GM20431 (cell line): ENCODE results near the gene GNG4.

Experiments
- in situ Hi-C: fragments of 300-500 bp; cut with MseI, MboI; formaldehyde crosslinking; loops from one replicate; pipeline ENCODE4 v1.15.0; 2020; ENCODE audit warnings: low sequenced_read_pairs; ENCODE audit not compliant: unreplicated experiment

The GNG4 gene

DNA sequence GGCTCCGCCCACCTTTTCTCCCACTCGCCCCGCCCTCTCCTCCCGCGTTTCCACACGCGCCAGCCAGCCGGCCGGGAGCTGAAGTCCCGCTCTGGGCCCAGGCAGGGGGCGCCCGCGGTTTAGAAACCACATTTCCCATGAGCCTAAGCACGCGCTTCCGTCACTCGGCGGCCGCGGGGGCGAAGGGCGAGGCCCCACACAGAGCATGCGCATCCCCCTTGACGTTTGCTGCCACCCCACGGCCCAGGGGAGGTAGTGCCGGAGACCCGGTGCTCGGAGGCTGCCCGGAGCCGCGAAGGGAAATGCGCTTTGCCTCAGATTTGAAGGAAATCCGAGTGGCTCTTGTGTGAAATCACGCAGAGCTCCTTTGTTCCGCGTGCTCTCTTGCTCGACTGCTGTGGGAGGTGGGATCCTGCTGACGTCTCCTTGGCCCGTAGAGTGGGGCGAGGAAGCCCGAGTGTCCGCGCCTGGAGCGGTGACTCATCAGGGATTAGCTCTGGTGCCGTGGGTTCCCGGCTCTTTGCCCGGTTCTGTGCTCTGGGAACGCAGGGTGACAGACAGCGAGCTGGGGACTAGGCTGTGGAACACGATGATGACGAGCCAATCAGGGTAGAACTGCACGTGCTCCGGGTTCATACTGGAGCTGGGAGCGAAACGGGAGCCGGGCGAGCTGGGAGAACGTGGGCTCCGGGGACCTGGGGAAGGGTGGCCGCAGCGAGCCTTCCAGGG lies 144.9 kb downstream of the GNG4 start:
- in situ Hi-C loops, result loop anchor here (25.0 kb wide), 2 partner anchors 283 to 458 kb away; no protein-coding TSS in a partner anchor

DNA sequence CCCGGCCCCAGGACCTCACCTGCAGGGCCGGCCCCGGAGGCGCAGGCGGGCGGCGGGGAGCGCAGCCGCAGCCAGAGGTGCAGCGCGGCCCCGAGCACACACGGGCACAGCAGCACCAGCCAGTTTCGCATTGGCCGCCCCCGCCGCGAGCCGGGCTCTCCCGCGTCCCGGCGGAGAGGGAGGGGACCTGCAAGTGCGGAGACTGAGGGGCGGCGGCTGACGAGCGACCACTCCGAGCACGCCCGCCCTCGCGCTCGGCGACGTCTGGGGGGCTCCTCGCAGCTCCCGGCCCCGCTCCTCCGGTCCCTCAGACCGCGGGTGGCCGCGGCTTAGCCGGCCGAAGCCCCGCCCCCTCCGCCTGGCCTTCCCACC lies 145.5 kb downstream of the GNG4 start, which contains the start of gene B3GALNT2:
Gene B3GALNT2 (minus strand): TSS at position 331 of the 372 bp plus-strand sequence. CDS start 200 bp downstream, at position 131.
- in situ Hi-C loops, result loop anchor here (25.0 kb wide), 2 partner anchors 283 to 458 kb away; no protein-coding TSS in a partner anchor

DNA sequence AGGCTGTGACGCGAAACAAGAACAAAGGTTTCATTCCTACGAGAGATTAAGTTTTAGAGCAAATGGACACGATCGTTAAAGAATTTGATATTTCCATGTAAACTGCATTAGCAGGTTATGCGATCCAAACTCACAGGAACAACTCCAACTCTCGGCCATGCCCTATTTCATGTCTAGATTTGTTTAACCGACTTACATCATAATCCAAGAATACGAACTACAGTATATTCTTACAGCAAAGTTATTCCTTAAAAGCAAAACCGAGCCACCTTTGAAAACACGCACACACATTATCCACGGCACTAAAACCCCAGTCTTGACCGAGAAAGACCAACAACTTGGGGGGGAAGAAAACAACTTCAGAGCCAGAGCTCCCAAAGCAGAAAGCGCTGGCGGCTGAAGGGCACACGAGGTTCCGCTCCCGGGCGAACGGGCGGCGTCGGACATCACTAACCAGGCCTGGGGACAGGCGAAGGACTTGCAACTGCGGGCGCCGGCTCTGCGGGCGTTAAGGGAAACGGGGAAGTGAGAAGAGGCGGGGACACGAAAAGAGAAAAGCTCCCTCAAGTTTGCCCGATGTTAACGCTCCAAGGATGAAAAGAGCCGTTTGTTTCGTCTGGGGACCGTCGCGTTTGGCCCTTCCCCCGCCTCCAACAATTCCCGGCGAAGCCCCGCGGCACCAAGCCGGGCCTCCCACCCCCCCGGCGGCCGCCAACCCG lies 146.0 kb downstream of the GNG4 start:
- in situ Hi-C loops, result loop anchor here (25.0 kb wide), 2 partner anchors 284 to 459 kb away; no protein-coding TSS in a partner anchor

DNA sequence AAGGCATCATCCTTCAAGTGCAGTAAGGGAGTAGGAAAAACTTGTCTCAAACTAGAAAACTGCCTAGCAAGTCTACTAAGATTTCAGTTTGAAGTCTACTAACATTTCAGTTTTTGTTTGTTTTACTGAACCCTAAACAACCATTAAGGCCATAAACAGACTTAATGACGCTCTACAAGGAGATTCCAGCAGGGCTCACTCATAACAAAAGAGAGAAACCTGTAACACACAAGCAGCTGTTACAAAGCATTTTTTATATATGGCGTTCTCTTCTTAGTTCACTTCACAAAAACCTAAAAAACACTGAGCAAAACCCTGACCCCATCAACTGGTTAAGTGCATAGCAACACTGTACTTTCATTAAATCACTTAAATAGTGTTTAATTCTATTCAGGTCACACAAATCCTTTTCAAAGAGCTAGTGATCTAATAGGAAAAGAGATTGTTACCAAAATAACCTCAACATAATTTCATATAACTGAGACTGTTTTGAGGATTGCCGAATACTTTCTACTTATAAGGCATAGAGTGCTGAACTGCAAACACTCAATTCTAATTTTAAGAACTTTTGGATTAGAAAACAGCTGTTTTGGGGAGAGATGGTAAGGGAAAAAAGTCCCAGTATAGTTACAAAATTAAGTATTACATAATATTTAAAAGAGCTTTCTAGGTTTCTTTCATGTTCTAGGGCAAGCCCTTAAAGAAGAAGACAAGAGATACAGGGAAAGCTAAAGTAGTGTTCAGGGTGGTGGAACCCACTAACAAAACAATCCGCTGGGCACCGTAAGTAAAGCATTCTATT lies 146.8 kb downstream of the GNG4 start:
- in situ Hi-C loops, result loop anchor here (25.0 kb wide), 2 partner anchors 284 to 459 kb away; no protein-coding TSS in a partner anchor

DNA sequence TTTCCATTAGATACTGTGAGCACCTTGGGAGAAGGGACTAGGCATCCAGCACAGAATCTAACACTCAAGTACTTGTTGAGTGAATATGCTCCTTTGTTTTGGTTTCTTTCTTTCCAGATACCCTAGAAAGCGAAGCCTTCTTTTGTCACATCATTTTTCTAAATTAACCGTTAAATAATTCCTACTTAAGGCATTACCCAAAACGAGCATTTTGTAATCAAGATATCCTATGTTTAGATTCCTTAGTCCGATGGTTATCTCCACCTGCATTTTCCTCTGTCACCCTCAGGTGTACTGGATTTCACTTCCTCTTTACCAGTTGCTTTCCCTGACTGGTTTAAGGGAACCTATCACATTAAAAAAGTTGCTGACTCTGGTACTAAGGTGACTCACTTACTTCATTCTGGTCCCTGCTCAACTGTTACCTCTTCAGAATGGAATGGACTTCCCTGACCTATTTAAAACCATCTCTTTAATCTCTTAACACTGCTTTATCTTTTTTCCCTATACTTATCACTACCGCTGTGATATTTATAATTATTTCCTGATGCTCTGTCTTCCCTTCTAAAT lies 148.5 kb downstream of the GNG4 start:
- in situ Hi-C loops, result loop anchor here (25.0 kb wide), 2 partner anchors 286 to 461 kb away; no protein-coding TSS in a partner anchor
